Superior temporal gyrus (tissue), 1 donor: Measurements from ENCODE around the gene ZBTB20.
A peak's percentile ranks its signal among the peaks of the same experiment; 100 is the strongest.

Experiments used
- DNase-seq: peaks from one replicate; pipeline ENCODE4 v3.0.0-alpha.2; 2016; ENCODE audit errors: extremely low spot score

ZBTB20 gene

DNA sequence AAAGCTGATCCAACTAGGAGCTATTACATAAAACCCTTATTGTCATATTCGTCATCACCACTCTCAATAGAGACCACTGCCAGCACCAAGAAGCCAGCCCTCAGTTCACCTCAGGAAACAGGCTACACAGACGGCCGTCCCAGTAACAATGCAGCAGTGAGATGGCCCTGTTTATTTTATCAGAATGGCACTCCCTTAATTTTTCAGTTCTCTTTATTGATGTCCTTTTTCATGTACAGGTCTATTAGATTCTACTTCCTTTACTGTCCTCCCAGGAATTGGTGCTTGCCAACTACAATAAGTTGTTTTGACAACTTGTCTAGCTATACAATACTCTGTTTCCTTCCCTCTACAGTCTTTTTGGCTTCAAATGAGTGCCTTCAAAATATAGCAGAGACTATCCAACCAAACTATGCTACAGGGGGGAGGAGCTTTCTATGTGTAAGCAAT lies 272.5 kb downstream of the ZBTB20 start:
- DNase-seq = peak; percentile 24

DNA sequence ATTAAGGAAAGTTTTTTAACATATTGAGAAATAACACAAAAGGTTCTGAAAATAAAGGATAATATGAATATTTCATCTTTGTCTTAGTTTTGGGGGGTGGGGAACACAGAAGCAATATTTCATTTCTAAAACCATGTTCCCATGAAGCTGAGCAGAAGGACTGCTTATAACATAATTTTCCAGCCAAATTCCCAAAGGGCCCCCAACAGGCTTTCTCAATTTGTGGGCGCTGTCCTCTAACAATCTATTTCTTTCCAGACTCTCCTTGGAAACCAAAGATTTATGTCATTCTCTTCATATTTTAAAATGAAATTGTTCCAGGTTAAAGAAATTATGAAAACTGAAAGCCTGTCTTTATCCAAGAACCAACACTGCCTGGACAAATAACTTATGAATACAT lies 273.5 kb downstream of the ZBTB20 start:
- DNase-seq = no peak

DNA sequence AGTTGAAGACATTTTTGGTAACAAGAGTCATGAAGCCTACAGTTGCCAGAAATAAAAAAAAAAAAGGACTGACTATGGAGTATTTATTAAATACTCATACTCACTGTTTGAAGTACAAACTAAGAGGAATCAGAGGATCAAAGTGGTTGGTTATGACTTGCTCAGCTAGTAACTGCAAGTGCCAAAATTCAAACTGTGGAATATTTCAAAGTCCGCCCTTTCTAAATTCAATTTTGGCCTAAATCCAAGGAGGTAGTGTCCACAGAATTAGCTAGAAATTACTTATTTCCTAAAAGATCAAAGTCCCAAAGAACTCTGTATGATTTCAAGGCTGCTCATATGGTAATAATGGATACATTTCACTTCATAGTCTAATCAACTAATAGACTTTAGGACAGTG lies 274.5 kb downstream of the ZBTB20 start:
- no peak for DNase-seq

DNA sequence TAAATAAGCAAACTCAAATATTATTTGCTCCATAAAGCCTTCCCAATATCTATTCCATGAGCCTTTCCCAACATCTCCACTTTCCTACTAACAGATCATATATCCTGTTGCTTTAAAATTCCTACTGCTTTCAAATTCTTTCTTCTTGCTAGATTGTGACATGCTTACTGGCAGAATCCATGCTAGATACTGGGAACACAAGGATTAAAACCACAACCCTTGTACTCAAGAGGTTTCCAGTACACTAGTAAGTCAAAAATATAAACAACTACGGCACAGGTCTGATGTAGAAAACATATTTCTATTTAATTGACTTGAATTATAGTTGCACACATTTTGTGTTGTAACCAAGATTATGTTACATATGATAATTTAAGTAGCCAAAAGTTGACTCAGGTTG lies 275.0 kb downstream of the ZBTB20 start:
- DNase-seq = no peak

DNA sequence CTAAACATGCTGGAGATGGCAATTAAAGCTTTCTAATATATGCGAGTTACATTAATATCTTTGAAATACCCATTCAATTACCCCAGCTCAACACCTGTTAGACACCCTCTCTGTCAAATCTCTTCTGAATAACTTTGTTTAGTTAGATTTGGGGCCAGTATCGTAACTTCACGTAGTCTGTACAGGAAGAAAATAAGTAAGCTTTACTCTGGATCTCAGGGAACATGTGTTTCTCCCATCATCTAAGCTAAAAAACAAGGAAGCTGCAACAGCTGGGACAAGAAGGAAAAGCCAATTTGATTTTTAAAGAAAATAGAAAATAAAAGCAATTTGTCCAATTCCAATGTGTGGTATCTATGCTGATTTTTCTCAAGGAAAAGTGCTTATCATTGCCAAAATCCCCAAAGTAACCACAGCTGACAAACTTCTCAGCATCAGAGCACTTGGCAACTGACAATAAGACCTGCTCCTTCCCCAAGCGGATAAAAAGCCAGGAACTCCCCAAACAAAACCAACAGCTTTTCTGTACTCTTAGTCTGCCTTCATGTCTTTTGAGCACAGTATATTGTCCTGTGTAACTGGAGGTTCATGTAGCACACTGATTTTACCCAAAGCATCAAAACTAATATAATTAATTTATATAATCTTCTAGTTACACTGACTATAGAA lies 279.1 kb downstream of the ZBTB20 start:
- DNase-seq = no peak

DNA sequence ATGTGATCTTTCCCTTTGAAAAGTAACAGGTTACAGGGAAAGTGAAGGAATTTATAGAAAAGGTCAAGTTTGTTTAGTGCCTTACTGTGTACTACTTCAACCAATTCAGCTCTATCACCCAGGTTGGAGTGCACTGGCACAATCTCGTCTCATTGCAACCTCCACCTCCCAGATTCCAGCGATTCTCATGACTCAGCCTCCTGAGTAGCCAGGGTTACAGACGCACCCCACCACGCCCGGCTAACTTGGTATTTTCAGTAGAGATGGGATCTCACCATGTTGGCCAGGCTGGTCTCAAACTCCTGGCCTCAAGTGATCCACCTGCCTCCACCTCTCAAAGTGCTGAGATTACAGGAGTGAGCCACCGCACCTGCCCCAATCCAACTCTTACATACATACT lies 279.7 kb downstream of the ZBTB20 start:
- DNase-seq = no peak

DNA sequence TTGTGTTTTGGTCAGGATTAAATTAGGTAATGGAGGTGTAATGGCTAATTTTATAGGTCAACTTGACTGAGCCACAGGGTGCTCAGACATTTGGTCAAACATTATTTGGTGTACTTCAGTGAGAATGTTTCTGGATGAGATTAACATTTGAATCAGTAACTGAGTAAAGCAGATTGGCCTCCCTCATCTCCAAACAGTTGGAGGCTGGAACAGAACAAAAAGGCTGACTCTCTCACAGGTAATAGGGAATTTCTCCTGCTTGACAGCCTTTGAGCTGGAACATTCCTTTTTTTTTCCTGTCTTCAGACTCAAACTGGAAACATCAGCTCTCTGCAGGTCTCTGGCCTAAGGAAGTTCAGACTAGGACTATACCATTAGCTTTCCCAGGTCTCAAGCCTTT lies 280.7 kb downstream of the ZBTB20 start:
- no peak for DNase-seq

DNA sequence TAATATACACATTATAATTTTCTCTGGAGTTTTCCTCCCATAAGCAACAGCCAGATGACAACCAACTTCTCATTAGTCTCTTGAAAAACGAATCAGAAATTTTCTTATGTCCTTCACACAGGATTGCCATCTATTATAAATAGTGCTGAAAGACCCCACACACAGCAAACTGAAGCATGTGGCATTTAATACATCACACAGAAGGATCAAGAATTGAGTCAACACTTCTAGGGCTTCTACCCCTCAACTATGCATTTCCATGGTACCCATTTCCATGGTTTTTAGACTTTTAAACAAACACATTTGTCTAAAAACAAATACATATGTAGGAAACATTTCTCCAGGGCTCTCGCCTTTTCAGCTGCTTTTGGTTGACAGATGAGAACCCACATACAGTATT lies 282.1 kb downstream of the ZBTB20 start:
- DNase-seq = no peak

DNA sequence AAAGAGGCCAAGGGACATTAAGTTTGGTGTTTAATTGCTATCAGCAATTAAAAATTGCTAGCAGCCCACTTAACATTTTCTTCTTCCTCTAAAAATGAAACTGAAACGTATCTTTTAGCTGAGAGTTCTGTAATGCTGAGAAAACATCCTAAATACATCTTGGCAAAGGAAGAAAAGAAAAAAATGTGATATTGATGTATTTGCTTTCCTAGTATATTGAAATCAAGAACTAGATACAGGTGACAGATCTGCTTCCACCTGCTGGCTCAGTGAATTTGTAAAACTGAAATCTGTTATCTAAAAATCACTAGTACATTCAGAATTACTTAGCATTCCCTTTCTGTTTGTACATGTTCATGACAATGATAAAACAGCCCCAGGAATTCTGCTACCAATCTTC lies 283.2 kb downstream of the ZBTB20 start:
- DNase-seq = peak; percentile 56

DNA sequence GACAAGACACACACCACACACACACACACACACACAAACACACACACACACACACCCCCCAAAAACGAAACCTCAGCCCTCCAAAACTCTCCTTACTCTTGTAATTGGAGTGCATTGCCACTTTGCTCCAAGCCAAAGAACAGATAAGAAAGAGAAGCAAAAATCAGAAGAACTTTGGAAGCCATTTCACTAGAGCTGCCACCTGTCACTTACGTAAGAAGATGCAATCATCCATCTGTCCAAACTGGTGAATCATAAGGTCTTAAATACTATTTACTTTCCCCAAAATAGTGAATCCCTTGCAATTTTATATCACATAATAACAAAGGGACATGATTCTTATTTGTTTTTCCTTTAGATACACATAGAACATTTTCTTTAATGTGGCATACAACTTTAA lies 285.4 kb downstream of the ZBTB20 start:
- DNase-seq = no peak

DNA sequence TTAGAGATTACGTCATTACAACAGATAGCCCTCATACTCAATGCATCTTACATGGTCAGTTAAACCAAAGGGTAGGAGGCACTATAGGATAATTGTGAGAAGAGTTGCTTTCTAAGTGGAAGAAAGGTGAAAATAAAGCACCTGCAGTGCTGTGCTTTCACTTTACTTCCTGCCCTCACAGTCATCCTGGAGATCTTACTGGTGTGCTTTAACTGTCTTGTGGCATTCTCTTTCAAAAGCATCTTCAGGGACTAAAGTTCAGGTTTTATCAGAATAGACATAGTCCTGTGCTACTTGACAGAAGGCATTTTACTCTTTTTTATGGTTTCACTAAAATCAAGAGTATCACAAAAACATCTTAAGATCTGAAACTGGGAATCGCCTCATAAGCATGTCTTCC lies 286.6 kb downstream of the ZBTB20 start:
- DNase-seq = no peak

DNA sequence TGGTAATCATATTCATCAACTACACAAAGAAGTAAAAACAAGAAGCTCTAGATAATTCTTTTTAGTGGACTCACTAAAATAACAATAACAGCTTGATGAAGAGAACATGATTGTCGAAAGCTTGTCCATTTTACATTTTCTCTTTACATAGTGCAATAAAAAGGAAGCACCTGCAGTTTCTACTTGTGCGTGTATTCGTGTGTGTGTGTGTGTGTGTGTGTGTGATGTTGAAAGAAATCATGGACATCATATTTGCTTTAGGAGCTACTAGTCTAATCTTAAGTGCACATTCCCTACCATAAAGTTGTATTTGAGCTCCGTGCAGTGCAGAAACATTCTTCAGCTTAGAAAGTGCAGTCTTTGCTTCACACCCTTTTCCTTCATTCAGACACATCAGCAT lies 288.8 kb downstream of the ZBTB20 start:
- no peak for DNase-seq

DNA sequence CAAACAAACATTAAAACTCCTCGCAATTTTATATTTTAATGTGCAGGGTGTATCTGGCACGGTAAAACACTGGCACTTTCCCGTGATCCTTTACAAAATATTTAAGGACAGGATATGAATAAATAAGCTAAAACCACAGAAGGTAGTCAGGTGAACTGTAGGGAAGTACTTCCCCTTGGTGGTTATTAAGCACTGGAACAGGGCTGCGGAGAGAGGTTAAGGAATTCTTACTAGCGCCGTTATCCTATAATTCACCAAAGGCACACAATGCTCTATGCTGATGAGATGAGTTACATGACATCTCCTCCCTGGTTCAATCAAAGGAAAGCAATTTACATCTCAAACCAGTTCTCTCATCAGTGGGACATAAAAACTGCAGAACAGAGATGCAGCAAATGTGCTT lies 289.8 kb downstream of the ZBTB20 start:
- DNase-seq = peak; percentile 55

DNA sequence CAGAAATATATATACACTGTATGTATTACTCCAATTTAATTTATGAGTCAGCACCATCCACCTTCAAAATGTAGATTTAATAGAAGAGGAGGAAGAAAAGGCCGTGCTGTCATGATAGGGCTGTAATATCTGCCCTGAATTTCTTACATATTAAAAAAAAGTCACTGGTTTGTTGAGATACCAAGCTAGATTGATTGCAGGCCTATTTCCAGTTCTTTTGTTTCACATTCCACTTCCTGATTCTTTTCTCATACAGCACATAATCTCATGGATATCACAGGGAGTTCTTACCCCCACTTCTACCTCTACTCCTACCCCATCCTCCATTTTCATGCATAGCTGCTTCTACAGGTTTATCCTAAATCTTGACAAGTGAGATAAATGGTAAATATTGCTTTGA lies 290.3 kb downstream of the ZBTB20 start:
- peak; percentile 49 for DNase-seq

DNA sequence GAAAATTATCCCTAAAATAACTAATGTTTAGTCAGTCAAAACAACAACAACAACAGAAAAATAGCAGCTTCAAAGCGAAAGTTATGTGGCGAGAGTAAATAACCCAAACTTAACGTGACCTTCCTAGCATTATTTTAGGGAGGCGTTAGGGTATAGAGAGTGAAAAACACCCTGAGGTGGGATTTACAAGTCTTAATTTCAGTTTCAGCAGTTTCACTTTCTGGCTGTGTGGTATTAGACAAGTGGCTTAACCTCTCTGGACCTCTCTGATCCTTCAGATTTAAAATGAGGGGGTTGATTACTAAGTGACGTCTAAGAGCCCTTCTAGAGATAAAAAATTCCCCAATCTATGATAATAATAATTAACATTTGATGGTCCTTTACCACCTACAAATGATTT lies 291.2 kb downstream of the ZBTB20 start:
- no peak for DNase-seq

DNA sequence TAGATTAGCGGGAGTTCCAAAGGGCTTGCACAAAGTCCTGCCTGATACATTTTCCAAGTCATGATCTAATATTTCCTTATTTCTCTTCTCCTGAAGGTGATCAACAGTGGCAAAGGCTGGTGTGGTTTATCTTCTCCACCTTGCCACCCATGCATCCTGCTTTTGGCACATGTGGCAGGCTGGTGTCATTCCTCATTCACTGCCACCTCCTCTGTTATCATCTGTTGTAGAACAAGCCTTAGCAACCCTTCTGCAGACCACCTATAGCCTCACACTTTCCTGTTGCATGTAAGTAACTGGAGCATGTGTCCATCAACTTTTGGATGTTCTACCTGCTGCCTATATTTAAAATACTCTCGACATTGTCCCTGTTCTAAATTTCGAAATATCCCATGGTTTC lies 294.1 kb downstream of the ZBTB20 start:
- no peak for DNase-seq

DNA sequence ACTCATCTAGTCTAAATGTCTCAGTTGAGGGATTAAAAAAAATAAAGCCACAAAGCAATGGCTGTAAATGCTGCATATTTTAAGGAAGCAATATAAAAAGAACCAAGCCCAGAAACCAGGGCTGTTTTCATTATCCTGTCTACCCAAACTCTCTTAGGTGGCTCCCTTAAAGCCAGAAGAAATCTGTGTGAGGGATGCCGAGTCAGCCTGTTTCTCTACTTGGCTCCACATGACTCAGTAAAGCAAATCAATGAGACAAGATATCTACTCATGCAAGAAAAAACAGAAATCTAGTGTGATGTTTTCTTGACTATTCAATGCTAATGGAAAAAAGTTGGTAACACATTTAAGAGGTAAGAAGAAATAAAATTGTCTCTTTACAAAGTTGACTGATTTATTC lies 296.2 kb downstream of the ZBTB20 start:
- DNase-seq = peak; percentile 51

DNA sequence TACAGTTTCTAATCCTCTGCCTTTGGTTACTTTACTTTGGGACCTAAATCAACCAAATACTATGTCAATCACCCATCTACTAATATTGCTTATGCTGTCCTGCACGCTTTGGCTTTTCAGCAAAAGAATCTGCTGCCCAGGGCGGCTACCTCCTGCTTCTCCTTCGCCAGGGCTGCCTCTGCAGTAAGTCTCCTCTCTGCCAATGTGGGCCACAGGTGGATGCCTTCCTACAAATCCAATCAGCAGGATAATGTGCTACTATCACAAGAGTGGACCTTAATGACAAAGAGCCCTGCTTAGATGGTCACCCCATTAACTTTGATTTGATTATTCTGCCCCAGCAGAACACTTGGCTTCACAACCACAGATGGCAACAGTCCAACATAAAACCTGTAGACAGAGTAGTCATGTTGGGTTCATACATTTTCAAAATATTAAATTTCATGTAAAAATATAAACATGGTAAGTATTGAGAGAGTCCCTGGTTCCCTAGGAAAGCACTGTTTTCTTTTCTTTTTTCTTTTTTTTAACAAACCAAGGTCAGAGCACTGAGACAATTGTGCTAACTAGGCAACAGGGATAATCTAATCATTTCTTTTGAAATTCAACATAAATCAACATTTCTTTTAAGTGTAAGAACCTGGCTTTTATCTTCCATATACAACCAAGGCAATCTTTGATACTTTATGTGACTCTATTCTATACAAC lies 298.3 kb downstream of the ZBTB20 start:
- DNase-seq = peak; percentile 74

DNA sequence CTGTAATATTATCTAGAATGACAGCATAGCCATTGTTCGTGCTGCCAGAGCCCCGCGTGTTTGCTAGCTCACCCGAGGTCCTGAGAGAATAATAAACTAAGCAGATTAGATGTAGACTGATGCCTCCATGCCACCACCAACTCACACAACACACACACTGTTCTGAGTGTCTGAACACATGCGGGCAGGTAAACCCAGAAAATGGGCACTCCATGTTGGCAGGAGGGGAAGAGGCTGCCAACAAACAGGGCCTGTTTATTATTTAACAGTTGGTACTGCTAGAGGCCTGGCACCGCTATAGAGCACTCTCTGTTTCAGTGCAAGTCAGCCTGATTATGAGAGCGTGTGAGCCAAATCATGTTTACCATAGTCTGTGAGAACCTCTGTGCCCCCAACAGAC lies 299.0 kb downstream of the ZBTB20 start:
- DNase-seq = peak; percentile 94

DNA sequence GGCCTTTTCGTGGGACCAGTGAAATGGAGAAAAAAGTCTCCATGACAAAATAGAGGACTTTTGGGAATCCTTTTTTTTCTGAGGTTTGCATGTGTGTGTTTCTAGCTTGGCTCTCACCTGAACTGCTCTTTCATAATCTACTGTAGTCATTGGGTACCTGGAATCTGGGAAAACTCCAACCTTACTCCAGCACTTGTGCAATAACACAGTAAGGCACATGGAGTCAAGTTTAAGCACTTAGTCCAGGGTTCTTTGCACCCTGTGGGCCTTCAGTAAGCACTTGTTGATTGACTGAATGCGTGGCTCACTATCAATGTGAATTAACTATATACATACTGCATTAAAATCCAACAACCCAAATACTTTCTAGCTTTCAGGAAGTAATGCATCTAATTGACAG lies 299.5 kb downstream of the ZBTB20 start:
- DNase-seq = no peak

DNA sequence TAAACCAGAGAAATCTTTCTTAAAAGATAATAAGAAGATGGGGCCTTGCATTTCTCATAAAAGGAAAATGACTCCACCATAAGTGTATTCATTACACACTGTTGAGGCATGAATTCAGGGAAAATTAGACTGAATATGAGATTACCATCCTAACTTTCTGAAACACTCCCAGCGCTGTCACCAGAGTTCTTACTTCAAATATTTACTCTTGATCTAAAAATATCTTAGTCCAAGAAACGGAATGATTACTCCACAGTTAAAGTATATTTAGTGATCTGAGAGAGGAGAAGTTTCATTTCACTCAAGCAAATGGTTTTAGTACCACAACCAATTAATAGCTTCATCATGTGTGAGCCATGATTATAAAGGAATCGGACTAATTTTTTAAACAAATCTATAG lies 300.3 kb downstream of the ZBTB20 start:
- DNase-seq = peak; percentile 58

DNA sequence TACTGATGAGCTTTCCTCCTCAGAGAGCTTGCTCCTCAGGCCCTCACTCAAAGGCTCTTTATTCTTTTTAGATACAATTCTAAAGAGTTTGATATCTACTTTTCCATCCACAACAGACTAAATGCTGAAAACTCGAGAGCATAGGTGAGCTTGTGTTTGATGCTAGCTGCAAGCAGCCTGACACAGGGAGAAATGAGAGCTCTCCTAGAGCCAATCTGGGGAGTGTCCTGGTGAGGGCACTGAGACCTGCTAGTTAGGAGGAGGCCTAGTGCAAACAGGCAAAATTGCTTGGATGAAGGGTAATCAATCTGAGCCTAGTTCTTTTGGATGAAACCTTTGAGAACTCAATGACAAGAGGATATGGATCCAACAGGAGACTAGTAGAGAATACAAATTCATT lies 300.8 kb downstream of the ZBTB20 start:
- peak; percentile 82 for DNase-seq

DNA sequence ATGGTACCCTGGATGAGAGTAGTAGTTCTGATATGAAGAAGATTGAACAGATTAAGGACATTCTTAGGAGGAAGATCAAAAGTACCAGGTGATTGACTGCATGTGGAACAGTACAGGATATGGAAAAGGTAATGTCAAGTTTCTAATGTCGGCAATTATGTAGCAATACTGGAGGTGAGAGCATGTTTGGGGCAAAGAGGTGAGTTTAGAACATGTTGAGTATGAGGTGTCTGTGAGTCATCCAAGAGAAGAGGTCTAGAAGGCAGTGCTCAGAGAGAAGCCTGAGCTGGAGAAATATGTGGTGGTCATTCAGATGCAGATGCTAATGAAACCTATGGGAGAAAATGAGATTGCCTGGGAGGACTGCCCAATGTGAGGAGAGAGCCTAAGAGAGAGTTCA lies 305.6 kb downstream of the ZBTB20 start:
- DNase-seq = no peak

DNA sequence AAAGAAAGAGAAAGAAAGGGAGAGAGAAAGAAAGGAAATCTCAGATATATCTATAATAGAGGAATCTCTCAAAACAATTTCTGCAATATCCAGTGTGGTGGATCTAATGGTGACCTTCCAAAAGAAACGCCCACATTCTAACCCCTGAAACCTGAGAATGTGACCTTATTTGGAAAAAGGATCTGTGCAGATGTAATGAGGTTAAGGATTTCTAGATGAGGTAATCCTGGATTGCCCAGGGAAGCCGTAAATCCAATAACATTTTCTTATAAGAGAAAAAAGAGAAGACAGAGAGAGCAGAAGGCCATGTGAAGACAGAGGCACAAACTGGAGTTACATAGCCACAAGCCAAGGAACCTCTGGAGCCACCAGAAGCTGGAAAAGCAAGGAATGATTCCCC lies 307.6 kb downstream of the ZBTB20 start:
- DNase-seq = no peak
